T-helper 1 cell treated with Interleukin-12 subunit alpha and Interleukin-12 subunit beta and Interleukin-4 antibody, amounts not matched to agents 30 ng/mL and 1 ng/mL, for 36 hours (primary cell): ENCODE measurements around the gene ANAPC10. TPM values are rescaled to one million over a fixed set of nuclear protein-coding genes. Genes with fewer than 3 reads are reported as not detected.
"Not testable (repeated sequence)": the region's sequence is repeated elsewhere in the genome, so short reads cannot be mapped to it uniquely, and the experiment has no call there.

ENCODE experiments used
- intact Hi-C: fragments of 100-400 bp; cut with micrococcal nuclease; formaldehyde crosslinking; loops from one replicate; pipeline ENCODE4 v1.15.1; 2024
- total RNA-seq: library from RNA; stranded (reverse); gene quantifications from 2 replicates; pipeline ENCODE4 v1.2.3, GENCODE V29; 2022

The ANAPC10 gene
- total RNA-seq, 1 donor from 2014 or later = 30.6 TPM

DNA sequence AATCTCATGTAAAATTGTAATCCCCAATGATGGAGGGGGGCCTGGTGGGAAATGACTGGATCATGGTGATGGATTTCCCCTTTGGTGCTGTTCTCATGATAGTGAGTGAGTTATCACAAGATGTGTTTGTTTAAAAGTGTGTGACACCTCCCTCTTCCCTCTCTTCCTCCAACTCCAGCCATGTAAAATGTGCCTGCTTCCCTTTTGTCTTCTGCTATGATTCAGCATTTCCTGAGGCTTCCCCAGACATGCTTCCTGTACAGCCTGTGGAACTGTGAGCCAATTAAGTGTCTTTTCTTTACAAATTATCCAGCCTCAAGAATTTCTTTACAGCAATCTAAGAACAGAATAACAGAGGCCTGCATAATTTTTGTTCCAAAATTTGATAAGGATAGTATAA lies 85.2 kb downstream of the ANAPC10 start:
- intact Hi-C loops = loop anchor here (10.0 kb wide), 2 partner anchors 1458 to 1498 kb away; partner anchors contain the start of gene SMARCA5

DNA sequence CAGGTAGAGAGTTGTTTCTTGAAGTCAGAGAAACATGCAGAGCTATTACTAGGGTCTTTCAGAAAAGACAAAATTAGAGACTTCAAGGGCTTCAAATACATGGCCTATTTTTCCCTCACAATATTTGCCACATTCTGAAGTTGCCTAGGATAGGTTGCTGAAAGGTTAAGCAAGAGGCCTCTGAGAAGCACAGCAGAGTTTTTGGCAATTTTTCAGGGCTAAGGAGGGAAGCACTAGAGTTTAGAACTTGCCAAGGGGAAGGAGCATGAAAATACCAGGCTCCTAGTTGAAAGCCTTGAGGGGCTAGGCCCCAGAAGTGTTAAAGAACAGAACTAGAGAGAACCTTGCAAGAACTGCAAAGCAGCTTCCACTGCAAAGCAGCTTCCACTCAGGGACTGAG lies 86.4 kb downstream of the ANAPC10 start:
- intact Hi-C loops = loop anchor here (10.0 kb wide), 2 partner anchors 1457 to 1497 kb away; partner anchors contain the start of gene SMARCA5

DNA sequence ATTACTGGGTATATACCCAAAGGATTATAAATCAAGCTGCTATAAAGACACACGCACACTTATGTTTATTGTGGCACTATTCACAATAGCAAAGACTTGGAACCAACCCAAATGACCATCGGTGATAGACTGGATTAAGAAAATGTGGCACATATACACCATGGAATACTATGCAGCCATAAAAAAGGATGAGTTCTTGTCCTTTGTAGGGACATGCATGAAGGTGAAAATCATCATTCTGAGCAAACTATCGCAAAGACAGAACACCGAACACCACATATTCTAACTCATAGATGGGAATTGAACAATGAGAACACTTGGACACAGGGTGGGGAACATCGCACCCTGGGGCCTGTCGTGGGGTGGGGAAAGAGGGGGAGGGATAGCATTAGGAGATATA lies 87.7 kb downstream of the ANAPC10 start:
- intact Hi-C loops = loop anchor here (10.0 kb wide), 2 partner anchors 1456 to 1496 kb away; partner anchors contain the start of gene SMARCA5

DNA sequence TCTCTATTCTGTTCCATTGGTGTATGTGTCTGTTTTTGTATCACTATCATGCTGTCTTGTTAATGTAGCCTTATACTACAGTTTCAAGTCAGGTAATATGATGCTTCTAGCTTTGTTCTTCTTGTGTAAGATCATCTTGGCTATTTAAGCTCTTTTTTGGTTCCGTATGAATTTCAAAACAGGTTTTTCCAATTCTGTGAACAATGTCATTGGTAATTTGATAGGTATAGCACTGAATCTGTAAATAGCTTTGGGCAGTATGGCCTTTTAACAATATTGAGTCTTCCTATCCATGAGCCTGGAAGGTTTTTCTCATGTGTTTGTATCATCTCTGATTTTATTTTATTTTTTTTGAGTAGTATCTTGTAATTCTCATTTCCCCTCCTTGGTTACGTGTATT lies 94.3 kb downstream of the ANAPC10 start:
- intact Hi-C loops = no loop called here

DNA sequence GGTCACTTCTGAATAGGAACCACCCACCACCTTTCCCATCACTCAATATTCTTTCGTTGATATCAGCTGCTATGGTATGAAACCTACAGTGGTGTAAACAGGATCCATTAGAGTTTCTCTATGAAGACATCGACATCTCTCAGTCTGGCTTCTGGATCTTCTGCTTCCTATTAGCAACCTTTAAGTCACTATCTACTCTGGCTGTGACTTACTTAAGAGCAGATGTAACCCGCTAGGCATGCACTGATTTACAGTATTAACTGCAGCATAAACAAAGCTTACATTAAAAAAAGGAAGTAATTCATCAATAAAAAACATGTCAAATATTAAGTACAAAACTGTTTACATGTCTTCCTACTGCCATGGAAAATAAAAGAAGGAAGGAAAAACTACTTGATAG lies 96.4 kb downstream of the ANAPC10 start:
- intact Hi-C loops = no loop called here

DNA sequence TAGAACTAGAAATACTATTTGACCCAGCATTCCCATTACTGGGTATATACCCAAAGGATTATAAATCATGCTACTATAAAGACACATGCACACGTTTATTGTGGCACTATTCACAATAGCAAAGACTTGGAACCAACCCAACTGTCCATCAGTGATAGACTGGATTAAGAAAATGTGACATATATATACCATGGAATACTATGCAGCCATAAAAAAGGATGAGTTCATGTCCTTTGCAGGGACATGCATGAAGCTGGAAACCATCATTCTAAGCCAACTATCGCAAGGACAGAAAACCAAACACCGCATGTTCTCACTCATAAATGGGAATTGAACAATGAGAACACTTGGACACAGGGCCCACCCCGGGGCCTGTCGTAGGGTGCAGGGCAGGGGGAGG lies 97.3 kb downstream of the ANAPC10 start:
- intact Hi-C loops = not testable (repeated sequence)

DNA sequence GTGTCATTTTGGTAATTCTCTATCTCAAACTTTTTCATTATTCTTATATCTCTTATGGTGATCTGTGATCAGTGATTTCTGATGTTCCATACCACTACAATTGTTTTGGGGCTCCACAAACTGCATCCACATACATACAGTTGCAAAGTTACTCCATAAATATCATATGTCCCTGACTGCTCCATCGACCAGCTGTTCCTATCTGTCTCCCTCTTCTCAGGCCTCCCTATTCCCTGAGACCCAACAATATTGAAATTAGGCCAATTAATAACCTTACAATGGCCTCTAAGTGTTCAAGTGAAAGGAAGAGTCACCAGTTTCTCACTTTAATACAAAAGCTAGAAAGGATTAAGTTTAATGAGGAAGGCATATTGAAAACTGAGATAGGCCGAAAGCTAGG lies 108.7 kb downstream of the ANAPC10 start:
- intact Hi-C loops = no loop called here

DNA sequence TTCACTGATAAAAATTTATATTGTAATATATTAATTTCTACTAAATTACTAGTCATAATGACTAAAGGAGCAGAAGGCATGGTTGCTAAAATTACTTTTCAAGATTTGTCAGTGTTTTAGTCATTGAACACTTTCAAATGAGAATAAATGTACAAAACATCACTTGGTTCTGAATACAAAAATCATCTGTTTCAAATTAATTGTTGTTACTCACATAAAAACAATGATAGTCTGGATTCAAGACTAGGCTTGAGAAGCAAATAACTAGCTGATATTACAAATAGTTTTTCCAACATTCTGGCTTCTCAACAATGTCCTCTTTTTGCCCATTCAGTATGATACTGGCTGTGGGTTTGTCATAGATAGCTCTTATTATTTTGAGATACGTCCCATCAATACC lies 112.5 kb downstream of the ANAPC10 start:
- intact Hi-C loops = no loop called here

DNA sequence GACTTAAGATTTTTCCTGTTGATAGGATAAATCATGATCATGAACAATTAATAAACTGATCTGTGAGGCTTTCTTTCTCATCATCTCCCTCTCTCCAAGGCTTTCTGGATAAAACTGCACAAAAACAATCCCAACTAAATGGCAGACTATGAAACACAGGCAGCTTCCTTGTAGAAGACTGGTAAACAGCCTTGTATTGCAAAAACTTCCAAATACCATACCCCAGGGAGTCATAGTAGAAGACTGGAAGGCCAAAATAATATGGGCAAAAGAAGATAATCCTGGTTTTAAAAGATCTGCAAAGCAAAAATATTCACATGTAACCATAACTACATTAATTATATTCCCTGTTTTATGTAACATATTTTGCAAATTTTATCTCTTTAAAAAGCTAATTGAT lies 113.0 kb downstream of the ANAPC10 start:
- intact Hi-C loops = no loop called here

DNA sequence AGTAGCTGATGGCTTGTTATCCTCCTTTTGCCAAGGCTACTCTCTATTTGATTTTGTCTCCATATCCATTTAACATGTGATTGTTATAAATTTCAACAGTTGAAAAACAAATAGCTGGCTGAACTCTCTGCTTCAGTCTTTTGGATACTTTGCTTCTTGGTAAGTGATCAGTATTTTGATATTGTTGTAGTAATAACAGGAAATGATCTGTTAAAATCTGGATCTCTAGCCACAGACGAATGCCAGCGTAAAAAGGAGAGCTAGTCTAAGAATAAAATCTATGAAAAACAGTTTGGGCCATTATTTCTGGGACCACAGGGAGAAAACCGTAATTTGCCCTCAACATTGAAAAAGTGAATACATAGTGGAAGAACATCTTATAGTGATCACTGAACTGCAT lies 113.8 kb downstream of the ANAPC10 start:
- intact Hi-C loops = no loop called here

DNA sequence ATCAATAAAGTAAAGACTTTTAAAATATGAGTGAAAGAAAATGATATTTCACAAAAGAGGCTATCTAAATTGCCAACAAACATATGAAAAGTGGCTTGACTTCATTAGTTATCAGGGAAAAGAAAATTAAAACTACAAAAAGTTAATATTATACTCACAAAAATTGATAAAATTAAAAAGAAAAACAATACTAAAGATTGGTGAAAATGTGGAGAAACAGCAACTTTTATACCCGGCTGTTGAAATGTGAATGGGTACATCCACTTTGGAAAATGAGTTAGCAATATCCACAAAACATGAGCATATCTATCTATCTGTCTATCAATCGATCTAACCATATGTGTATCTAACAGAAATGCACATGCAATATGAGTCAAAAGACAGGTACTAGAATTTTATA lies 122.3 kb downstream of the ANAPC10 start:
- intact Hi-C loops = no loop called here

DNA sequence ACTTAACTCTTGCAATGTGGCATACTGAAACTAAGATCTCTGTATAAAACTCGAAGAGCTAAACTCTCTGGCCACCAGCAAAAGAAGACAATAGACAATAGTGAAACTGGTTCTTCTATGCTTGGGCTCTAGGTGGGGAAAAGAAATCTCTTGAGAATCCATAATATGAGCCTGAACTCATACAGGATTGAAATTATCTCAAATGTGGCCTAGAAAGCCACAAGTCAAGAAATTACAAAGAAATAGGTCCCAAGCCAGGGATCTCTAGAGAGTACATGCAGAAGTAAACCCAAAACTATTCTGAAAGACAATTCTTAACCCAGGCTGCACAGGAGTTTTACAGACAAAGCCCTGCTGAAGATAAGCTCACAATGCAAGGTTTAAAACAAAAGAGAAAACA lies 127.4 kb downstream of the ANAPC10 start:
- intact Hi-C loops = no loop called here

DNA sequence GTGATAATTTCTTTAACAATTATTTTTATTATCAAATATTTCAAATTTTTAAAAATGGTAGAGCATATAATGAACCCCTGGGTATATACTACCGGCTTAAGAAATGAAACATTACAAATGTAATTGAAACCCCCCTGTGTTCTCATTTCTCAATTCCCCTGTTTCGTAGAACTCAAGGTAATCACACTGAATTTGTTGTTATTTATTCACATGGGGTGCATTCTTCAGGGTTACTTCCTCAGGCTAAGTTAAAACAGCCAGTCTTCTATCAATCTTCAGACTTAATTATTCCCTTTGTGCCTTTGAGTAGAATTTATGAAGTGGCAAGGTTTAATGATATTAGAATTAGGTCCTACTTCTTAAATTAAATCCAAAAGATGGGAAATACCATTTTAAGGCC lies 128.2 kb downstream of the ANAPC10 start:
- intact Hi-C loops = no loop called here

DNA sequence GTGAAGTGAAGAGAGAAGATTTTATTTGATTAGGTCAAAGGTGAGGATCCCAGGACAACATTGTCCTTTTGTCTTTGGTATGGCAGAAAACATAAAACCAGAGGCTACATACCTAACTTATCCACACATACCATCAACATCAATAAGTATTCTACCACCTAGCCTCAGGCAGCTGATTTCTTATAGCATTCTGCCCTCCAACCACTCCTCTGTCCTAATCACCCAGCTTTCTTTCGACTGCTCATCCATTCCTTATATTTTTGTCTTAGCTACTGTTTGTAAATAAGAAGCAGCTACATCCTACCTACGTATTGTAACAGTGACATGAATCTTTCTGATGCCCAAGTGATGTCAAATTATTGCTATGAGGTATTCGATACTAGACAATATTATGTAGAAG lies 129.4 kb downstream of the ANAPC10 start:
- intact Hi-C loops = no loop called here

DNA sequence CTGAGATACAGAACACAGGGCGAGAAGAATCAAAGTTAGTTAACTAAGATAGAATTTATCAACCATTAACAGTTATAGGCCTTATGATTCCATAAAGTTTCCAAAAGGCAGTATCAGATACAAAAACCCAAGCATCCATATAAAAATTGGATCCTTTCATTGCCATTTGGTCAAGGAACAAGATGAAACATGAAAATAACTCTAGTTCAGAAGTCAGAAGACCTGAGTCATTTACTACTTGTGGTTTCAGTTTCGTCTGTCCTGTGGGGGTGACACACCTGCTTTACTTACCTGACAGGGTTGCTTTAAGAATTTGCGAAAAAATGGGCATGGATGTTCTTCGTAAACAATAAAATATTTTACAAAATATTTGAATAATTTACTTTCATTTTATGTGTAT lies 130.8 kb downstream of the ANAPC10 start:
- intact Hi-C loops = no loop called here

DNA sequence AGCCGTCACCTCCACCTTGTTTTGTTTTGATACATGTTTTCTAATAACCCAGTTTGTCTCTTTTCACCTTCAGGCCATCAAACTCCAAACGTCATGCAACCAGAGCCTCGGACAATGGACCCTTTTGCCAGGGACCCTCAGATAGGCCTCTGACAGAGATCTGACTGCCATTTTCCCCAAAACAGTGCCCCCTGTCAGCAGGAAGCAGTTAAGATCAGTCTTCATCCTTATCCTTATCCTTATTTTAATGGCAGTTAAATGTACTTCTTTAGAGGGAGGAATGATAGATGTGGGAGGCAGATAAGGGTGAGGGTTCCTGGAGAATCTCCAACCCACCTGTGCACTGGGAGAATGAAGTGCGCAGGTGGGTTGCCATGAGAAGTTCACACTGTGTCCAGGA lies 135.7 kb downstream of the ANAPC10 start:
- intact Hi-C loops = no loop called here

DNA sequence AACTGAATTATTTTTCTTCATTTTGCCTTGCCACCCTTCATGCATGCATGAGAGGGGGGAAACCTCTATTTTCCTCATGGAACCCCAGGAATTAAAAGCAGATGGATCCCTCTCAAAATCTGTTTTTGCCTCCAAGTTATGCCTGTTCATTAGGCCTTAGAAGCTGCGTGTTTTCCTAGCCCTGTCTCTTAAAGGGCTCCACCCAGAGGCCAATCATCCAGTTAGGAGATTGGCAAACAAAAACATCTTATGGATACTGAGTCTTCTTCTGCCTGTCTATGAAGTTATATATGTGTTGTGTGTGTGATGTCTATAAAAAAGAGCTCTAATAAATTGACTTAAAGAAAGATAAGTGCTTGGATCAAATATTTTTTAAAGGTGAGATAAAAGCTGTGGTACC lies 142.9 kb downstream of the ANAPC10 start:
- intact Hi-C loops = no loop called here

DNA sequence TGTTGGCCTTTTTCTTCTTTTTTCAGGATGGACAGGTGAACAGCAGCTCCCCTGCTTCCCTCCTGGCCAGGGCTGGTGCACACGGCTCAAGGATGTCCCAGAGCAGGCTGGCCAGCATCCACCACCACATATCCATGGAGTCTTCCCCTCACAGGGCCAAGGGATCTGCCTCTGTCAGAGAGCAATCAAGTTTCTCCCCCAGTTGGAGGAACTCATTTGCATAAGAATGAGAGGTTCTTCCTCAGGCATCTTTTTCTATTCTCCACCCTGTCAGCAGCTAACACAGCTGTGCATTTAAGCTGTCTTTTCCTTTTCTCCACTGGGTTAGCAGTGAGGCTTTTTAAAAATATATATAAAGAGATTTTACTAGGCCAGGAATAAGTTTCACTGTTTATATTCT lies 143.8 kb downstream of the ANAPC10 start:
- intact Hi-C loops = no loop called here

DNA sequence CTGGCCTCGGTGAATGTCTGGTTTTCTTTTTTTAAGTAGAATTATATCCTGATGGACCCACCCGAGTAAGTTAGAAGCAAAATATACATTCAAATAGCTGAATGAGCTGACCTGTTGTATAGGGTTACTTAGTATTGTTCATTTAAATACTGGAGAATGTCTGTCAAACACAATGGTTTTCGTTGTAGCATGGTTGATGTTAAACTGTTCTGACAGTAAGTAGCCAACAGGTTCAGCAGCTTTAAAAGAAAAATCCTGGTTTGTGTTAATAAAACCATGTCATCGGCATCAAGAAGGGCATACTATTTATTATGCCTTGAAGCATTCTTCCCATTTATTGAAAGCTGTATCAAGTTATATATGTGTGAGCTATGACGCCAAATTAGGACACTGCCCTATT lies 149.6 kb downstream of the ANAPC10 start:
- intact Hi-C loops = no loop called here

DNA sequence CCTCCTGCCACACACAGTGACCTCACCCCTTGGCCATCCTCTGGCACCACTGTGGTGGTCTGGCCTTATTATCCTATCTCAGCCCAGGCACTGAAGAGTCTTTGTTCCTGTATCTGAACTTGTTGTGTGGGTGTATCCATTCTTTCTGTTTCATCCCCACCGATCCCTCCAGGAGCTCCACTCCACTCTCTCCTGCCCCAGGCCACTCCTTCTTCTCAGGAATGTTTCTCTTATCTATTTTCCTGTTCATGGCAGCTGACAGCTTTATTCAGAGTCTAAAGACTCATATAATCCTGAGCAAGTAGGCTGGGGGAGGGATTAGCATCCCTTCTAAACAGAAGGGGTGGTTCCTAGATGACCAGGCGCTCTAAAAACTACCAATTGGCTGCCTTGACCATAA lies 150.0 kb downstream of the ANAPC10 start:
- intact Hi-C loops = no loop called here
